GM21360 (cell line): ENCODE results near the gene ZBTB7B.

Experiments used
- ATAC-seq: cut with Tn5 transposase; IDR thresholded peaks from one replicate; pipeline ENCODE4 v1.9.1; 2021; ENCODE audit warnings: mild to moderate bottlenecking, moderate library complexity; ENCODE audit not compliant: unreplicated experiment

The ZBTB7B gene

DNA sequence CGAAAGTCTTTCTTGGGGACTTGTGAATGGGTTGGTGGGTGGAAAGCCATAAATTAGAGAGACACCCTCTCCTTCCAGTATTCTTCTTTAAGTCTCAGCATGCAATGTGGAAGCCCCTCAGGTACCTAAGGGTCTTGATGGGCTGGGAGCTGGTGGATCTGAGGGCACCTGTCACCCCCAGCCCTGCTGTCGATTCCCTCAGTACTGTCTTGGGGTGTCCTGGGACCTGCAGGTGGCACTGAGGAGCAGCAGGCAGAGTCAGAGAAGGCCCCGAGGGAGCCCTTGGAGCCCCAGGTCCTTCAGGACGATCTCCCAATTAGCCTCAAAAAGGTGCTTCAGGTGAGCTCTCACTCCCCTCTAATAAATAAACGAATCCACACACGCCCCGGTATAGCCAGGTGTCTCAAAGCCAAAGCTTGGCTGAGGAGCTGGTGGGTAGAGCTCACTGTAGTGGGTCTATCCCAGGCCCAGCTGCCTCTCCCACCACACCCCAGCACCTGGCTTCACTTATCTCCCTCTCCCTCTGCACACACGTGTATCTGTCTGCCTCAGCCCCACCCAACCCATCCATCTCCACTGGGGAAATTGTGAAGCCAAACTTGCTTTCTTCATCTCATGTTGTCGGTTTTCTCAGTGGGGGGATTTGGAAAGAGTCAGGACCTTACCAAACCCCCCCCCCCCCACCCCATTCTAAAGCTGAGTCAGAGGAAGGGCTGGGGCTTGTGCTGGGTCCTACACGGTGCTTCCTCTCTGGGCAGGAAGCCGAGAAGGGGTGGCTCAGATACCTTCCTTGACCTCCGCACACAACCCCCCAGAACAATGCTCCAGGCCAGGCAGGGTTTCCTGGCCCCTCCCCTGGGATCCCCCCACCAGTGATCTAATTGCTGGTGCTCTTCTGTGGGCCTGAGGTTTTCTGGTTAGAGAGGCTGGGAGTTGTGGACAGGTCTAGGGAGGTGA, 50.1 kb downstream of the ZBTB7B start:
- ATAC-seq = no peak

GRCh38 chr1:155053531-155054105, 51.0 kb downstream of the ZBTB7B start:
- ATAC-seq = no peak

DNA sequence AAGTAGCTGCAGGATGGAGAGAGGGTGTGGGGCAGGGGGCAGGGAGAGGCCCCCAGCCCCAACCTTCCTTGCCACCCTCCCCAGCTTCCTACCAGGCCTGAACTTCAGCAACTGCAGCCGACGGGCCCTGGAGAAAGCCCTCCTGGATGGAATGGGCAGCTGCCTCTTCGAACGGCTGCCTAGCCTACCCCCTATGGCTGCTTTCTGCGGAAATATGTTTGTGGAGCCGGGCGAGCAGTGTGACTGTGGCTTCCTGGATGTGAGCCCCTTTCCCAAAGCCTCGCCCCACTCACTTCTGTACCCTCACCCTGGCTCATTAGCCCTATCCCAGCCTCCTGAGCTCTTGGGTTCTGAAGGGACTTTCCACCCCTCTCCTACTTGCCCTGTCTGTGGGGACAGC, 54.5 kb downstream of the ZBTB7B start:
- no peak for ATAC-seq

- ATAC-seq = no peak
These were observed 55.2 kb downstream of the ZBTB7B start for GRCh38 chr1:155057788-155058211.

- no peak for ATAC-seq
These were observed 58.1 kb downstream of the ZBTB7B start for GRCh38 chr1:155060736-155061135.

DNA sequence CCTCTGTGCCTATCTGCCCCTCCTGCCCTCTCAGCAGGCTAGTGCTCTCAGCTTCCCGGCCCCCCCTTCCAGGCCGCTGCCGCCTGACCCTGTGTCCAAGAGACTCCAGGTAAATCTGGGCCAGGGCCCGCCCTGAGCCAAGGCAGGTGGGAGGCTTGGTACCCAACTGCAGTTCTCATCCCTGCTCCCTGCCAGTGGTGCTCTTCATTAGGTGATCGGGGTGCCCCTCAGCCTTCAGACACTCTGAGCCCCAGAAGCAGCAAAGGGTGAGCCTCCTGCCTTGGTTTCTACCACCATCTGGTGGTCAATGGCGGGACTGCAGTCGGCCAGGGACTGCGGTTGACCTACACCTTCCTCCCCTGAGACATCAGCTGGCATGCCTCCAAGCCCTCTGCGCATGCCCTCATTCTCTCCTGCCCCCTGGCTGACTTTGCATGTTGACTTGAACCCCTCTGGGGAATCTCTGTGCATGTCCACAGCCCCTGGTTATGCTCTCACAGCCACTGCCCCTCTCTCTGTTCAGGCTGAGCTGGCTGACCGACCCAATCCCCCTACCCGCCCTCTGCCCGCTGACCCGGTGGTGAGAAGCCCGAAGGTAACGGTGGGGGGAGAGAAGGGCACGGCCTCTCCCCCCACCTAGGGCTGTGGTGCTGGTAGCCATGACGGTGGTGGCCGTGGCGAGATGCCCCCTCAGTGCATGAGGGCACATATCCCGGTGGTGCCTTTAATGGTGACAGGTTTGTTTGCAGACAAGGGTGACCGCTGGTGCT, 59.0 kb downstream of the ZBTB7B start:
- ATAC-seq = no peak

GRCh38 chr1:155062151-155062686, 59.6 kb downstream of the ZBTB7B start:
- ATAC-seq = no peak

GRCh38 chr1:155062702-155063411, 60.3 kb downstream of the ZBTB7B start:
- ATAC-seq = no peak

GRCh38 chr1:155063550-155064110, 61.0 kb downstream of the ZBTB7B start, which contains the start of gene EFNA4:
TSS of gene EFNA4 (plus strand) at chr1:155063740. CDS start at chr1:155063824, 84 bp downstream.
- ATAC-seq = peak; percentile 53

DNA sequence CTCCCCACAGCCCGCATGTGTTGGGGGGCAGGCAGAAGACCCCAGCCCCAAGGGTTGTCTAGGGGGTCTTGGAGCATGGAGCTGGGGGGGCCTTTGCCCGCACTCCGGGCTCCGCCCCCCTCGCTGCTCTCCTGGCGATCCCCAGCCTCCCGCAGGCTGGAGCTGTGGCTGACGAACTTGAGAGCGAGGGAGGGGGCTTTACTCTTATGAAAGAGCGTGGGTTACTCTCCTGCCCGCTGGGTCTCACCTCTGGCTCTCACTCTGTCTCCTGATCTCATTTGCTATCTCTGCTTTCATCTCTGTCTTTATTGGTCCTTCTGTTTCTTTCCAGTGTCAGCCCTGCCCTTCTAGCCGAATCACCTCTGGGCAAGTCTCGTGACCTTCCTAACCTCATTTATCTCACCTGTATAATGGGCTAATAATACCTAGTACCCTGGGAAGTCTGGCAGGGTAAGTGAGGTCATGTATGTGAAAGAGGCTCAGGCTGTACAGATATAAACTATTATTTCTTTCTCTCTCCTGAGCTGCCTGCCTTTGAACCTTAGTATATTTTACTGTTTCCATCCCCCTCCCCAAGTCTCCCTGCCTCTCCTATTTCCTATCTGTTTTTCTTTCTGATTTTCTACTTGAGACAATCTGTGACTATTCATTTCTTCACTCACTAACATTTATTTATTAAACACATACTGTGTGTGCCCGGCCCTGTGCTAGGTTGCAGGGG, 61.7 kb downstream of the ZBTB7B start:
- ATAC-seq = peak; percentile 11

DNA sequence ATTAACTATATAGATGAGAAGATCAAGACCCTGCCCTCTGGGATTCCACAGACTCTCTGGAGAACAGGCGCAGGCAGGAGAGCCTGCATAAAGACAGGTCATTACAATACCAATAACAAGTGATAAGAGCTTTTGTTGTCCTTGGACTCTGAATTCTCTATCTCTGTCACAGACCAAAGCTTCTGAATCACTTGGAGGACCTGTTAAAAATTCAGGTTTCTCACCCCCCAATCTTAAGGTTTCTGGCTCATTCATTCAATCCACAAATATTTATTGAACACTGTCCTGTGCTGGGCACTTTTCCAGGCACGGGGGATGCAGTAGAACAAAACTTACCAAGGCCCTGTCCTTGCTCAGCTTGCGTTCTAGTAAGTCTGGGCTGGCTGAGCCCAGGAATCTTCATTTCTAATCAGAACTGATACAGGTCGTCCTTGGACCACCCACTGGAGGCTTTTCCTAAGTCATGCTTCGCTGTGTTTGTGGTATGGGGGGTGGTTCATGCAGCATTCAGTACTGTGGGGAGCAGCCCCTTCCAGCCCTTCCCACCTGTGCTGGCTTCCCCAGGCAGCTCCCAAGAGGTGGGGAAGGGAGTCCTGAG, 62.3 kb downstream of the ZBTB7B start:
- ATAC-seq = no peak

DNA sequence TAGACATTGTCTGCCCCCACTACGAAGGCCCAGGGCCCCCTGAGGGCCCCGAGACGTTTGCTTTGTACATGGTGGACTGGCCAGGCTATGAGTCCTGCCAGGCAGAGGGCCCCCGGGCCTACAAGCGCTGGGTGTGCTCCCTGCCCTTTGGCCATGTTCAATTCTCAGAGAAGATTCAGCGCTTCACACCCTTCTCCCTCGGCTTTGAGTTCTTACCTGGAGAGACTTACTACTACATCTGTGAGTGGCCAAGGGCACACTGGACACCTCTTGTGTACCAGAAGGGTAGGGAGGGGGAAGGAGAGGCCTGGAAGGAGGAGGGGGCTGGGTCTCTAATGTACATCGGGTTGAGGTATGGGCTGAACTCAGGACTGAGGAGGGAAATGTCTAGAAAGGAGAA, 64.2 kb downstream of the ZBTB7B start:
- no peak for ATAC-seq
